GM19035 (cell line): ENCODE data around the gene AVPI1.

Experiments used
- ATAC-seq: cut with Tn5 transposase; IDR thresholded peaks from one replicate; pipeline ENCODE4 v1.9.1; 2021; ENCODE audit not compliant: unreplicated experiment

AVPI1 gene, protein sequence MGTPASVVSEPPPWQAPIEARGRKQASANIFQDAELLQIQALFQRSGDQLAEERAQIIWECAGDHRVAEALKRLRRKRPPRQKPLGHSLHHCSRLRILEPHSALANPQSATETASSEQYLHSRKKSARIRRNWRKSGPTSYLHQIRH

DNA sequence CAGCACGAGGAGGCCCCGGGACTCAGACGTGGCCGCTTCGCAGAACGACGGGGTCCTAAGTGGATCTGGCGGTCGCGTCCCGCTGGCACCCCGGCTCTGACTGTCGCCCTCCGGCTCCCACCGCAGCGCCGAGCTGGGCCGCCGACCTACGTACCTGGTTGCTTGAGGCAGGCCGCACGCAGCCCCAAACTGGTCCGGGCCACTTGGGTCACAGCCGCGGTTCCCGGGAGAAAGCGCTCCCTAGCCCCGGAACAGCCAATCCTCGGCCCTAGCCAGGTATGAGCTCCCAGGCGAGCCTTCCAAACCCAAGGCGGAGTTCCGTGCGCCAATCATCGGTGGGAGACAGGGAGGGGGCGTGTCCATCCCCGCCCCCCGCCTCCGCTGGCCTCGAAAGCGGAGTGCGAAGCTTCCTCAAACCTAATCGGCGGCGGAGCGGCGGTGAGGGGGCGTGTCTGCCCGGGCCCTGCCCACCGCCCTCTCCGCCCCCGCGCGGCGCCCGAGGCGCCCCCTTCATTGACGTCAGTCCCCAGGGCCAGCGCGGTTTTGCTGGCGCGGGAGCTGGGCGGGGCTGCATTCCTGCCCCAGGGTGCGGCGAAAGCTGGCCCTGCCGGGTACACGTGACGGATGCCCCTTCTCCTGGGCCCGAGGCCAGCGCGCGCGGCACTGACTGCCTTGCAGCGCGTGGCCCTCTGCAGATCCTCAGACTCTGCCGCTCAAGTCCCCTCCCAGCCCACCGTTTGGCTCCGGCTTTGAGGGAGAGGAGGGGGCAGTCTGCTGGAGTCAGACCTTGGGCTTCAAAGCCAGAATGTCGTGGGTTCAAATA, at the start of gene AVPI1:
Gene AVPI1 (minus strand): TSS at position 280 of the 823 bp plus-strand sequence. CDS start 7,336 bp downstream, outside the sequence.
- peak; percentile 91 for ATAC-seq

DNA sequence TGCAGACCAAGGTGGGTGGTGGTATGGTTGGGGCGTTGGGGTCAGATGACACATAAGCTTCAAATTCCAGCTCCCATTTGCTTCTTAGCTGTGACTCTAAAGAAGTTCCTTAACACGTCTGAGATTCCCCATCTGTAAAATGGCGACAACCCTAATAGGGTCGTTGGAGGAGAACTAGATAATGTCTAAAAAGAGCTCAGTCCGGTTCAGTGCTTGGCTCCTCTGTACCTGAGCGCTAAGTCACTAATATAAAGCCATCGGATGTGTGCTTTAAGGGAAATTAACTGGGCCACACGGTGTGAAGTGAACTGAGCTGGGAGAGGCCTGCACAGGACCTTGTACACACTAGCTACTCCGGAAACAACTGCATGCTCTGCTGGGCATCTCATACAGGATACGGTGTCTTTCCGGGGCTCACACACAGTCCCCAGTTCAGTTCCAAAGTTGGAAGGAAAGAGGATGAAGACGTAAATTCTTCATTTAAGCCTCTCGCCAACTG, 49.4 kb upstream of the AVPI1 start:
- peak; percentile 27 for ATAC-seq

DNA sequence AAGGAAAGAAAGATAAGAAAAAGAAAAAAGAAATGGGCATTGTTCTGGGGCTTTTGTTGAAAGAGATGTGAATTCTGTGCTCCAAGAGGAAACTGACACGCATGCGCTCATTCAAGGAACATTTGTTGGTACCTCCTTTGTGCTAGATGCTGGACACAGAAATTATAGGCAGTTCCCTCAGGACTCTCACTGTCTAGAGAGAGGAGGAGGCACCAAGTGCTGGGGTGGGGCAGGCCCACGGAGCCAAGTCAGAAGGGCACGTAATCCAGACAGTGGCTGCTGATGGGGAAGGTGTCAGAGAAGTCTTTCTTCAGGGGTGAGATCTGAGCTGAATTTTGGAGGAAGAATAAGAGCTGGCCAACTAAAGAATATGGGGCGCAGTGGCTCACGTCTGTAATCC, 47.0 kb upstream of the AVPI1 start:
- no peak for ATAC-seq

DNA sequence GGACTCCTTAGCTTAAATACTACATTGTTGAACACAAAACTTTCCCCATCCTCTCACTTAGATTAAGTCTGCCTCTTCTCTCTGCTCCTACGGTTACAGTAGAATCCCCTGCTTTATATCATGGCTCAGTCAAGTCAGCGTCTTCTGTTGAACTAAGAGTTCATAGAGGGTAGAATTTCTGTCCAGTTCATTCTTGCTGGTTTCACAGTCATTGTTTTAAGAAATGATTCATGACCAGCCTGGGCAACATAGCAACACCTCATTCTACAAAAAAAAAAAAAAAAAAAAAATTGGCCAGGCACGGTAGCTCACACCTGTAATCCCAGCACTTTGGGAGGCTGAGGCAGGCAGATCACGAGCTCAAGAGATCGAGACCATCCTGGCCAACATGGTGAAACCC, 46.2 kb upstream of the AVPI1 start:
- ATAC-seq, result no peak

DNA sequence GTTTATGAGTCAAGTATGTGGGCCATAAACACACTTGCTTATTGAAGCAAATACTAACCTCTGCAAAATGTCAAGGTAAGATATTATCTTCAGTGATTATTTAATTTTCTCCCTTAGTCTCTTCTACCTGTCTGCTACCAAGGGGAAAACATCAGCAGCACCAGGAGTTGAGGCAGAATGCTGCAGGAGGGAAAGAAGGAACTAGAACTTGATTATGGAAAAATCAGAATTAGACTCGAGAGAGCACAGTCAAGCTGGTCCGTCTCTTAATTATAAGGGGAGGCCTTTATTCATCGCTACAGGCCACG, 45.0 kb upstream of the AVPI1 start:
- ATAC-seq, result no peak

DNA sequence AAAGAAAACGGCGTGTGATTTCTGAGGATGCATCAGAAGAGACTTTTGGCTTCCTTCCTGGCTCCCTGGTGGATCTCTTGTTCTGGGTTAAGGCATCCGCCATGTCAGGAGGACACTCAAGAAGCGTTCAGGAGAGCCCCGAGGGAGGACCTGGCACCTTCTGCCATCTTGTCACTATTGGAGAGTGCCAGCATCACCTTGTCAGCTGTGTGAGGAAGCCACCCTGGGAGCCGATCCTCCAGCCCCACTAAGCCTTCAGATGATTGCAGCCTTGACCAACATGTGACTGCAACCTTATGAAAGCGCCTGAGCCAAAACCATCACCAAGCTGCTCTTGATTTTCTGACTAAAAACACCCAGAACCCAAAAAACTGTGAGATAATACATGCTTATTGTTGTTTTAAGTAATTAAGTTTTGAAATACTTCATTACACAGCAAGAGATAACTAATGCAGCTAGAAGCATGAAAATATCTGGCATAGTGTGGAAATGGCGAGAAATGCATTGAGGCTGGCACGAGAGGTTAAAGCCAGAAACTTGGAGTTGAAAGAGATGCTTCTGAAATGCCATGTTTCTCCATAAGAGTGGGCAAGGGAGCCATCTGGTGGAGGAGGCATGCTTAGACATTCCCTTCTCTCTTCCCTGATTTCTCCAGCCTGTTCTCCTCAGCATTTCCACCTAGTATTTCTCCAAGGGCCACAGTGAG, 44.5 kb upstream of the AVPI1 start:
- ATAC-seq, result no peak

DNA sequence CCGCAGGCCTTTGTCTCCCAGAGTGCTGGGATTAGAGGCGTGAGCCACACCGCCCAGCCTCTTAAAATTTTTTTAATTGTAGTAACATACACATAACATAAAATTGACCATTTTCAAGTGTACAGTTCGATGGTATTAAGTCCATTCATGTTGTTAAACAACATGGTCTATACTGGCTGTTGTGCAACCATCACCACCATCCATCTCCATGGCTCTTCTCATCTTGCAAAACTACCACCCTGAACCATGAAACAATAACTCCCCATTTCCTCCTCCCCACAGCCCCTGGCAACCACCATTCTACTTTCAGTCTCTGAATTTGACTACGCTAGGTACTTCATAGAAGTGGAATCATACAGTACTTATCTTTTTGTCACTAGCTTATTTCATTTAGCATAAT, 42.0 kb upstream of the AVPI1 start:
- ATAC-seq, result no peak

DNA sequence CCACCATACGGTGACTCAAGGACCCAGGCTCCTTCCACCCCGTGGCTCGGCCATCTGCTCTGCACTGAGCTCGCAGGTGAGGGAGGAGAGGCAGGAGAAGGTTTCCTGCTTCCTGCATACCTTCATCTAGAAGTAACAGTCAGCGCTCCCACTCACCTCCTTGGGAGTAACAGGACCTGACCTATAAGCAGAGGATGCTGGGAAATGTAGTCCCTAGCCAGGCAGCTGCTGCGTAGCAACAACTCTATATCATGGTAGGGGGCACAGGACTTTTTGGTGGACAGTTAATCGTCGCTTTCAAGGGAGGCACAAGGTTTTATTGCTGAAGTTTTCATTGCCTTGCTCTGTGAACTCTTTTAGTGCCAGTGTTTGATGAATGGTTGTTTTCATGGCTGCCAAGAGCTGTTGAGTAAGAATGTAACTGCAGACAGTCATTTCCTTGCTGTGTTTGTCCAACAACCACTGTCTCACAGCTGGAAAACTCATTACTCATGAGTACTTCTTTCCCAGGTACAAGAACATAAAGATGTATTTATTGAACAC, 39.7 kb upstream of the AVPI1 start:
- no peak for ATAC-seq

DNA sequence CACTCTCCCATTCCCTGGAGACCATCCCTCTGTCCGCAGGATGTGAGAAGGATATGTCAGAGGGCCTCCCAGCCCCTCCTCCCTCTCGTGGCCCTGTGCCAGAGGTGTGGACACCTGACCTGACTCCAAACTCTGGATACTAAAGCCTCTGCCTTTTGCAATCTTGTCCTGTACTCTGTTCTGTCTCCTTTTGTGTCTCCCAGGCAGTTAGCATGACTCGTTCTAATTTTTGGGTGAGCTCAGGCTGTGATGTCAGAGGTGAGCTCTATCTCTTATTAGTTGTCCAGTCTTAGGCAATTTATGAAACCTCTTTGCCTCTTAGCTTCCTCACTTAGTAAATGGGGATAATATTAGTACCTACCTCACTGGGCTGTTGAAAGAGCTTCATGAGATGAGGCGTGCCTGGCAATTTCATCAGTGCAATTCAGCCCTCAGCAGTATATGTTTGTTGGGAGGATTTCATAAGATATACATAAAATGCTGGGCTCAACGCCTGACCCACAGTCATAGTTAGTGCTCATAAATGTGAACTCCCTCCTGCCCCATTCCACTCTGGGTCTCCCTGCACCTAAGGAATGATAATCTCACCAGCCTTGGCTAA, 37.4 kb upstream of the AVPI1 start:
- ATAC-seq, result no peak

DNA sequence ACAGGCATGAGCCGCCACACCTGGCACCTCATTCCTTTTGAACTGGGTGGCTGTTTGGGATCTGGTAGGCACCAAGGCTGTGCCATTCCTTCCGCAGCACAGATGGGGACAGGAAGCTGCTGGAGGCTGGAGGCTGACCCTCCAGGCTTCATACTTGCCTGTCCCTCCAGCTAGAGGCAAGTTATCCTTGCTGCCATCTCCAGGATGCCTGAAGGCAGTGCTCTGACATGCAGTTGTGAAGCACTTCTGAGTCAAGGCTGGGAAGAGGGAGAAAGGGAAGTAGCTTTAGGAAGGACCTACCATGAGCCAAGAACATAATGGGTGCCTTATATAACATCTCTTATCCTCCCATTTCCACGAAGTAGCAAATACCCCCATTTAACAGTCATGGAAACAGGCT, 36.0 kb upstream of the AVPI1 start:
- no peak for ATAC-seq

DNA sequence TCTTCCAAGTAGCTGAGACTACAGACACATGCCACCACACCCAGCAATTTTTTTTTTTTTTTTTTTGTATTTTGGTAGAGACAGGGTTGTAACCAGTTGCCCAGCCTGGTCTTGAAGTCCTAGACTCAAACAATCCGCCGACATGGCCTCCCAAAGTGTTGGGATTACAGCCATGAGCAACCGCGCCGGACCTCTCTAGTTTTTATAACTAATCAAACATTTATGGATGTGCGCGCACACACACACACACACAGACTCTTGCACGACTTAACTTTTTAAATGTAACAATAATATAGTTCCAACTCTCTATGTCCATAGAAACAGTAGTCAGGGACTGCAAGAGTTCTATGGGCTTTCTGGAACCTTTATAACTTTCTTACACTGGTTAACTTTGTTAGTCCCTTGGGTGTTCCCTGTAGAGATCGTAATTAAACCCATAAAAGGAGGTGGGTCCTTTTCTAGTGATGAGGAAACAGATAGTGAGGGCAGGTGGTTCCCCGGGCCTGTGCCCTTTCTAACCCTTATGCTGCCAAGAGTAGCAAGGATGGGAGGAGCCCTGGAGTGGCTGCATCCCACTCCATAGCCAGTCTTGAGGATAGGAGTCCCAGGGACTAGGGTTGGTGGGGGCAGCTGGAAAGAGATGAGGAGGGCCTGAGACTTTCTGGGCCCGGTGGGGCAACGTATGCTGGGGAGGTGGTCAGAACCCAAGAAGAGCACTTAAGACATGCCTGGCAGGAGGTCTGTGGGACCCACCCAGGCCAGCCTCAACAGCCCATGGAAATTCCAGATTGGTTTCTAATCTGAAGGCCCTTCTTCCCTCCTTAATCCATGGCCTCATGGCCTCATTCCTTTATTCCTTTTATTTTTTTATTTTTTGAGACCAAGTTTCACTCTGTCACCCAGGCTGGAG, 35.1 kb upstream of the AVPI1 start:
- ATAC-seq, result no peak

DNA sequence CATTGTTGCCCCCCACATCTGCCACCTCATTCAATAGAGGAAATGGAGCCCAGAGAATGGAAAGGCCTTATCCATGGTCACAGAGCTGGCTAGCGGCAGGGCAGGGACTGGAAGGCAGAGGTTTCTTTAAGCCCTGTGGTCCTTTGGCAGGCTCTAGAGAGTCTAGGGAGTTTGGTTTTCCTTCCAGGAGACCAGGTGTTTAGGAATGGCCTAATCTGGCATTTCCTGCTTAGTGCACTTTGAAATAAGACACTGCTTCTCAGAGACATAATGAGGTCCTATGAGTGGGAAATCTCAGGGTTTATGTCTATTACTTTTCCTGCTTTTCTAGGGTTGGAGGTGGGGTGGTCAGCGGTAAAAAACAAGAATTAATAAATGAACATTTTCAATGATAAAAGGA, 32.6 kb upstream of the AVPI1 start:
- no peak for ATAC-seq

DNA sequence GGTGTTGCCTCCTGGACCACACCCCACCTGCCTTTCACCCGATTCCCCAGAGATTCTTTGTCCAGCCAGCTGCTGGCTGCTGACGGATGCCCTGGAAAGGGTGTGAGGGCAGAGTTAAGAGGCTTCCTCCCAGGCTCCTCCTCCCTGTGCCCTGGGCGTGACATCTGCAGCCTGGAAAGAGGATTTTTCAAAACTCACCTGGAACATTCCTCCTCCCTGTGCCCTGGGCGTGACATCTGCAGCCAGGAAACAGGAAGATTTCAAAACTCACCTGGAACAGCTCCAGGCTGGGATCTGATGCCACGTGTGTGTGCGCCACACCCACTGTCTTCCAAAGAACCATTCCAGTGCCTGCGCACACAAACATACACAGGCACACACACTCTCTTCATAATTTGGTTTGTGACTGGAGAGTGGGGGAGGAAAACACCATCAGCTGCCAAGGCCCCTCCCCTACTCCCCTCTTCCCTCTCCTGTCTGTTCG, 31.7 kb upstream of the AVPI1 start:
- no peak for ATAC-seq

DNA sequence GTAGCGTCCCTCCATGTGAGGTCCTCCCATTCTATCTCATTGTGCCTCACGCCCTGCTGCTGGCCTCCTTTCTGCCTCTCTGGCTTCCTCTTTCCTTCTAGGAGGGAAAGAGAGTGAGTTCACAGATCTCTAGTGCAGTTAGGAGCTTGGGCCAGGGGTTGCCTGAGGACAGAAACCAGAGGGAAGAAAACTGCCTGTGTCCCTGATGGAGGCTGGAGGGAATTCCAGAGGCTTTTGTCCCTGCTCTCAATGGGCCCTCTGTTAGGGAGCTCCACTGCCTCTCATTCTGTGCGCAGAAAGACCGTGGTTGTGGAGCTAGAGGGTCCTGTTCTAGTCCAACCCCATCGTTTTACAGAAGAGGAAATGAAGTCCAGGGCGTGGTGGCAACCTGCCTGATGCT, 31.1 kb upstream of the AVPI1 start:
- no peak for ATAC-seq

DNA sequence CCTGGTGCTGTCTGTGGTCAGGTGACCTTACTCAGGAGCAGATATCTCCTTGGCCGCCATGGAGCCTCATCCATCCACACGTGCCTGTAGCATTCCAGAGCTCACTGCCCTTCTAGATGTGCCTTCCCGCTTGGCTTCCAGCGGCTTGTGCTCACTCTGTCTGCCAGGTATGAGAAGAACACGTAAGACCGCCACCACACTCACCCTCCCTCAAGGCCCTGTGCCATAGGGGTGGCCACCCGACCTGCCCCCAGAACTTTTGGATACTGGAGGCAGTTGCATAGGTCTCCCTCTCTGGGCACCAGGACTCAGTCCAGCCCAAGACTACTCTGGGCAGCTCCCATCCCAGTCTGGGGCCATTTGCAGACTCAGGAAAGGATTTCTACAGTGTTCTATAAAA, 30.6 kb upstream of the AVPI1 start:
- ATAC-seq, result no peak

DNA sequence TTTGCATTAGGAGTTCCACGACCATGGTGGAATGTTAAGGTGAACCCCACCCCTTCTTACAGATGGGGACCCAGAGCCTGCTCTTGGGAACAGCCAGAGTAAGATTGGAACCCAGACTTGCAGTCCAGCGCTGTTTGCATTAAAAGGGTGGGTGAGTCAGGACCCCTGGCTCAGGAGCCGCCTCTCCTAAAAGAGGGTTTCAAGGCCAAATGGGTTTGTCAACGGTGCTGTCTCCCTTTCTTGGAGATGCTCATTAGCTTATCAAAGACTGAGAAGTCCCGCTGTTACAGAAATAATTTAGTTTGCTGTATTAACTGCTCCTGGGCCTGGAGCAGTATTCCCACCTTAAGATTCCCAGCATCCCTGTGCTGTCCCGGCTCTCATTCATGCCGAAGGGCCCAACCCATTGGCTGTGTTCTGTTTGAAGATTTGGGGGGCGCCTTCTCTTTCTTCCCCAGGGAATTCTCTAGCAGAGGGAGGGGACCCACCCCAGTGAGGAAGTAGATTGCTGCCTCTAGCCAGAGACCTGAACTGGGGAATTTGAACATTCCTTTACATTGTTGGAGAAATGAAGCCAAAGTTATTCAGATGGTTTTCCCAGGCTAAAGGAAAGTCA, 28.3 kb upstream of the AVPI1 start:
- ATAC-seq, result no peak

DNA sequence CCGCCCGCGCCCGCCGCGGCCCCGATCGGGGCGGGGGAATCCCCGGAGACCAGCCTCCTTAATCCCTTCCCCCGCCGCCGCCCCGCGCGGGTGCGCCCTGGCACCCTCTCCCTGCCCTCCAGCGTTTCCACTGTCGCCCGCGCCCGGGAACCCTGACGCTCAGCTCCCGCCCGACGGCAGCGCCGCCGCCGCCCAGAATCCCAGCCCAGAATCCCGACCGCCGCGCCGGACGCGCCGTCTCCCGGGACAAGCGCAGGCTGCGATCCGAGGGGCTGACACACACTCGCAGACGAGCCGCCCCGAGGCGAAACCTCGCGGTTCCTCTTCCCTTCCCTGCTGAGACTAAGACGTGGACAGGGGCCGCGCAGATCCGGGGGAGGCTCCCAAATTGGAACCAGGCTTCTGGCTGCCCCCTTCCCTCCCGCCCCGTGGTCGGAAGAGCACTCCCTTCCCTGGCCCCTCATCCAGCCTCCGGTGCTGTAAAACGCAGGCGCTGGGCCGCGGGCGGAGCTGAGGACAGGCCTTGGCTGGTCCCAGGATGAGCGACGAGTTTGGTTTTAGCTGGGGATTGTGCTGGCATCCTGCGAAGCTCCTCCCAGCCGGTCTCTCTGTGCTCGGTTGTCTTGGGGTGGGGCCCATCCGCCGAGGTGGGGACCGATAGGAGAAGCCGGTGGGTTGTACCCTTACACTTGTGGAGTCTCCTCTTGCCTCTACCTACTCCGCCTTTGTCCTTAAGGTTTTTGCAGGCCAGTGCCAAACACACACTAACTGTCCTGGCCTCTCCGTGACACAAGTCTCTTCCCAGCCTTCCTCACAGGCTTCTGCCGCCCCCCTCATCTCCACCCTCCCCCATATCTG, 27.6 kb upstream of the AVPI1 start:
- peak; percentile 44 for ATAC-seq

DNA sequence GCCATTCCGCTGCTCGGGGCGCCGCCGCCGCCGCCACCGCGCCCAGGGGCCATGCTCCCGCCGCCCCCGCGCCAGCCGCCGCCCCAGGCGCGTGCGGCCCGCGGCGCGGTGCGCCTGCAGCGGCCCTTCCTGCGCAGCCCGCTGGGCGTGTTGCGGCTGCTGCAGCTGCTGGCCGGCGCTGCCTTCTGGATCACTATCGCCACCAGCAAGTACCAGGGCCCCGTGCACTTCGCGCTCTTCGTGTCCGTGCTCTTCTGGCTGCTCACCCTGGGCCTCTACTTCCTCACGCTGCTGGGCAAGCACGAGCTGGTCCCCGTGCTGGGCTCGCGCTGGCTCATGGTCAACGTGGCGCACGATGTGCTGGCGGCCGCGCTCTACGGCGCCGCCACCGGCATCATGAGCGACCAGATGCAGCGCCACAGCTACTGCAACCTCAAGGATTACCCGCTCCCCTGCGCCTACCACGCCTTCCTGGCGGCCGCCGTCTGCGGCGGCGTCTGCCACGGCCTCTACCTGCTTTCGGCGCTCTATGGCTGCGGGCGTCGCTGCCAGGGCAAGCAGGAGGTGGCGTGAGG, 26.9 kb upstream of the AVPI1 start:
- ATAC-seq, result peak; percentile 75
